ENCODE data around the gene RNASE12.

DNA sequence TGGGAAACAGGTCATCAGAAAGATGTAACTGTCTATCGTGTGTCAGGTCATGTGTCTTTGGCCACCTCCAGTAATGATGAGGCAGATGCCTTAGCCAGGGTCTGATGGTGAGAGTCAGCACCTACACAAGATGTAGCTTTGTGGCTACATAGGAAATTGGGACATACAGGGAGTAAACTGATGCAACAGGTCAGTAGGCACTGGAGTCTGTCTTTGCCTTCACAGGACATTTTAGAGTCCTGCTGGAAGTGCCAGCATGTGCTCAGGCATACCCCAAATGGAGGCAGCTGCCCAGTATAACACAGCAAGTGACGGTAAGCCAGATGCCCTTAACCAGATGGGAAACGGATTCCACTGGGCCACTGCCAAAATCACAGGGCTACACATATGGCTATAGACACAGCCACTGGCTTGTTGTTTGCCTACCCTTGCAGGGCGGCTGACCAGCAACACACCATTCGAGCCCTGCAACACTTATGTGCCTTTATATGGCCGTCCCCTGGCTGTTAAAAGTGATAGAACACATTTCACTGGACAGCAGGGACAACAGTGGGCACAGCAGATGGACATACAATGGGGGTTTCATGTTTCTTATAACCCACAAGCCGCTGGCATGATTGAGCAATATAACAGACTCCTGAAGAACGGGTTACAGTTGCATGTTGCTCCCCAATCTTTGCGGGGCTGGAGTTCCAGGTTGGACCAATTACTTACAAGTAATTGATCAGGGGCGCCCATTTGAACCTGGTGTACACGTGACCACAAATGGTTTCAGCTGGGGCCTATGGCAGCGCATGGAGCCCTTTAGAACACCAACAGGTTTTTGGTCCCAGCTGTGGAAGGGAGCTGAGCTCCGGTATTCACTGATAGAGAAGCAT lies 12.9 kb upstream of the RNASE12 start:
- TF ChIP-seq POLR2A (IDR thresholded peaks at IDR 0.05) = no peak
- TF ChIP-seq CTCF (IDR thresholded peaks at IDR 0.05) = no peak

All from sigmoid colon (tissue), 3 donors.